Measurements from ENCODE around the gene NAA30.

NAA30 gene

GRCh38 chr14:57400556-57401494 is 10.4 kb downstream of the NAA30 start:
- no peak for DNase-seq

GRCh38 chr14:57401501-57401900 is 11.1 kb downstream of the NAA30 start:
- no peak for DNase-seq

- no peak for DNase-seq
Observed at GRCh38 chr14:57402173-57402852, 11.9 kb downstream of the NAA30 start.

- no peak for DNase-seq
Observed at GRCh38 chr14:57403521-57403864, 13.1 kb downstream of the NAA30 start.

GRCh38 chr14:57405562-57405961 is 15.2 kb downstream of the NAA30 start:
- DNase-seq: no peak

GRCh38 chr14:57408037-57408436 is 17.7 kb downstream of the NAA30 start:
- DNase-seq: no peak

- DNase-seq: no peak
Observed at GRCh38 chr14:57408634-57409033, 18.2 kb downstream of the NAA30 start.

- DNase-seq: no peak
Observed at GRCh38 chr14:57412341-57412740, 22.0 kb downstream of the NAA30 start.

GRCh38 chr14:57413849-57414248 is 23.5 kb downstream of the NAA30 start:
- DNase-seq: no peak

- DNase-seq: no peak
Observed at GRCh38 chr14:57417228-57417627, 26.8 kb downstream of the NAA30 start.

GRCh38 chr14:57418999-57419398 is 28.6 kb downstream of the NAA30 start:
- no peak for DNase-seq

- no peak for DNase-seq
Observed at GRCh38 chr14:57420033-57420432, 29.6 kb downstream of the NAA30 start.

- DNase-seq: no peak
Observed at GRCh38 chr14:57420986-57421385, 30.6 kb downstream of the NAA30 start.

- no peak for DNase-seq
Observed at GRCh38 chr14:57435923-57436322, 45.5 kb downstream of the NAA30 start.

GRCh38 chr14:57461777-57462320 is 71.5 kb downstream of the NAA30 start:
- DNase-seq: no peak

GRCh38 chr14:57462551-57462950 is 72.2 kb downstream of the NAA30 start:
- DNase-seq: no peak

- no peak for DNase-seq
Observed at GRCh38 chr14:57464008-57464730, 73.8 kb downstream of the NAA30 start.
